Osteocyte (in vitro differentiated cells): ENCODE data around the gene TACSTD2. TPM values are rescaled to one million over a fixed set of nuclear protein-coding genes. Genes with fewer than 3 reads are reported as not detected.

Experiments used
- DNase-seq: peaks from one replicate; pipeline ENCODE4 v3.0.0; 2021; ENCODE audit warnings: mixed read lengths; ENCODE audit not compliant: unreplicated experiment; ENCODE audit errors: extremely low spot score
- H3K27ac Mint-ChIP-seq: one replicate; pipeline ENCODE4 v1.8.0; 2021; ENCODE audit warnings: mild to moderate bottlenecking, mixed read lengths; ENCODE audit not compliant: unreplicated experiment
- H3K27me3 Mint-ChIP-seq: one replicate; pipeline ENCODE4 v1.8.0; 2021; ENCODE audit warnings: mixed read lengths; ENCODE audit not compliant: unreplicated experiment
- H3K36me3 Mint-ChIP-seq: one replicate; pipeline ENCODE4 v1.8.0; 2021; ENCODE audit warnings: mixed read lengths; ENCODE audit not compliant: unreplicated experiment
- H3K4me1 Mint-ChIP-seq: one replicate; pipeline ENCODE4 v1.8.0; 2021; ENCODE audit warnings: mixed read lengths; ENCODE audit not compliant: unreplicated experiment
- H3K4me3 Mint-ChIP-seq: one replicate; pipeline ENCODE4 v1.8.0; 2021; ENCODE audit warnings: mild to moderate bottlenecking, moderate library complexity, mixed read lengths; ENCODE audit not compliant: unreplicated experiment
- H3K9me3 Mint-ChIP-seq: one replicate; pipeline ENCODE4 v1.8.0; 2021; ENCODE audit warnings: mixed read lengths; ENCODE audit not compliant: unreplicated experiment
- total RNA-seq: library from RNA; stranded (reverse); gene quantifications from 2 replicates; pipeline ENCODE4 v1.2.1, GENCODE V29; 2021
- TF ChIP-seq, protein P1 (sequence below): fragments of 200-600 bp; sonication (generic); IDR thresholded peaks from 2 replicates; pipeline ENCODE4 v1.5.0; 2021; ENCODE audit warnings: antibody characterized with exemption, mild to moderate bottlenecking, moderate library complexity

TACSTD2 gene
- total RNA-seq, 1 donor from 2014 or later: not detected

DNA sequence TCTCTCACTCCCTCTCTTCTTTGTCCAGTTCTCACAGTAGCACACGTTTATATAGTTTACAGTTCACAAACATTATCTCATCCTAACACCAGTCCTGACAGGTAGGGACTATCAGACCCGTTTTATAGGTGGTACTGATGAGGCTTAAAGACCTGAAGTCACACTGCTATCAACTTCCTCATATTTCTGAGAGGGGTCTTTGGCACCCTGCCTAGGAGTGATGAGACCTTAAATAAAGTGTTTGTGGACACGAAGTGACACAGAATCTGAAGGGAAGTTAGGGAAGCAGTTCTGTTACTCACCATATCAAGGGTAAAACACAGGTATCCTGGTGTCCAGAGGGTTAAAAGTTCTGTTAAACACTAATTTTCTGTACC lies 590 bp upstream of the TACSTD2 start:
- no peaks in the 10 kb centered on the region for H3K36me3 Mint-ChIP-seq
- H3K4me1 Mint-ChIP-seq: no peaks in the 10 kb centered on the region
- TF ChIP-seq, protein P1, sequence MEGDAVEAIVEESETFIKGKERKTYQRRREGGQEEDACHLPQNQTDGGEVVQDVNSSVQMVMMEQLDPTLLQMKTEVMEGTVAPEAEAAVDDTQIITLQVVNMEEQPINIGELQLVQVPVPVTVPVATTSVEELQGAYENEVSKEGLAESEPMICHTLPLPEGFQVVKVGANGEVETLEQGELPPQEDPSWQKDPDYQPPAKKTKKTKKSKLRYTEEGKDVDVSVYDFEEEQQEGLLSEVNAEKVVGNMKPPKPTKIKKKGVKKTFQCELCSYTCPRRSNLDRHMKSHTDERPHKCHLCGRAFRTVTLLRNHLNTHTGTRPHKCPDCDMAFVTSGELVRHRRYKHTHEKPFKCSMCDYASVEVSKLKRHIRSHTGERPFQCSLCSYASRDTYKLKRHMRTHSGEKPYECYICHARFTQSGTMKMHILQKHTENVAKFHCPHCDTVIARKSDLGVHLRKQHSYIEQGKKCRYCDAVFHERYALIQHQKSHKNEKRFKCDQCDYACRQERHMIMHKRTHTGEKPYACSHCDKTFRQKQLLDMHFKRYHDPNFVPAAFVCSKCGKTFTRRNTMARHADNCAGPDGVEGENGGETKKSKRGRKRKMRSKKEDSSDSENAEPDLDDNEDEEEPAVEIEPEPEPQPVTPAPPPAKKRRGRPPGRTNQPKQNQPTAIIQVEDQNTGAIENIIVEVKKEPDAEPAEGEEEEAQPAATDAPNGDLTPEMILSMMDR: no peak
- no peak for DNase-seq
- H3K27me3 Mint-ChIP-seq: peaks cover 50% of the 10 kb centered on the region
- peak overlapping the region; percentile 57 for H3K4me3 Mint-ChIP-seq
- H3K27ac Mint-ChIP-seq: no peak overlapping the region
- no peaks in the 10 kb centered on the region for H3K9me3 Mint-ChIP-seq

DNA sequence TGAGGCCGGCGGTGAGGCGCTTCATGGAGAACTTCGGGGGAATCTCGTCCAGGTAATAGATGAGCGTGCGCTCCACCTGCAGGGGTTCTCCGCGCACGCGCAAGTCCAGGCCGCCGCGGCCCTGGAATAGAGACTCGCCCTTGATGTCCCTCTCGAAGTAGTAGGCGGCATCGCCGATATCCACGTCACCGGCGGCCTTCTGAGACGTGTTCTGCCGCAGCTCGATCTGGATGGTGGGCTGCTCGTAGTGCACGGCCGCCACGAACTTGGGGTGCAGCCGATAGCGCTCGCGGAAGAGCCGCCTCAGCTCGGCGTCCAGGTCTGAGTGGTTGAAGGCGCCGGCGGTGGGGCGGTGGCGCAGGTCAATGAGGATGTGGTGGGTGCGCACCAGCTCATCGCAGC lies 726 bp downstream of the TACSTD2 start:
- no peak overlapping the region for H3K27ac Mint-ChIP-seq
- H3K4me1 Mint-ChIP-seq: no peaks in the 10 kb centered on the region
- H3K9me3 Mint-ChIP-seq: no peaks in the 10 kb centered on the region
- peaks cover 62% of the 10 kb centered on the region for H3K27me3 Mint-ChIP-seq
- TF ChIP-seq, protein P1: no peak
- DNase-seq: no peak
- peak overlapping the region; percentile 22 for H3K4me3 Mint-ChIP-seq
- H3K36me3 Mint-ChIP-seq: no peaks in the 10 kb centered on the region

DNA sequence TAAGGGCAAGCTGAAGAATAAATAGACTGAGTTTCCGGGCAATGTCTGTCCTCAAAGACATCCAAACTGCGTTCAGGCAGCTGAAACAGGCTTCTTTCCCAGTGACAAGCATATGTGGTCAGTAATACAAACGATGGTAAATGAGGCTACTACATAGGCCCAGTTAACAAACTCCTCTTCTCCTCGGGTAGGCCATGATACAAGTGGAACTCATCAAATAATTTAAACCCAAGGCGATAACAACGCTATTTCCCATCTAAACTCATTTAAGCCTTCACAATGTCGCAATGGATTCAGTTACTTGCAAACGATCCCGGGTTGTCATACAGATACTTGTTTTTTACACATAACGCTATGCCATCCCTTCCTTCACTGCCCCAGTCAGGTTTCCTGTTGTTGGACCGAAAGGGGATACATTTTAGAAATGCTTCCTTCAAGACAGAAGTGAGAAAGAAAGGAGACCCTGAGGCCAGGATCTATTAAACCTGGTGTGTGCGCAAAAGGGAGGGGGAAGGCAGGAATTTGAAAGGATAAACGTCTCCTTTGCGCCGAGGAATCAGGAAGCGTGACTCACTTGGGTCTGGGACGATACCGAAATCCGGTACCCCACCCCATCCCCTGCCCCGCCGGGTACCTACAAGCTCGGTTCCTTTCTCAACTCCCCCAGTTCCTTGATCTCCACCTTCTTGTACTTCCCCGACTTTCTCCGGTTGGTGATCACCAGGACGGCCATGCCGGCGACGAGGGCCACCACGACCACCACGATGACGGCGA lies 1.3 kb downstream of the TACSTD2 start:
- TF ChIP-seq, protein P1: no peak
- DNase-seq: no peak
- Mint-ChIP-seq H3K9me3 (no peaks in the 10 kb centered on the region), H3K4me1 (no peaks in the 10 kb centered on the region), H3K27ac (no peak overlapping the region), H3K36me3 (no peaks in the 10 kb centered on the region), H3K4me3 (no peak overlapping the region), H3K27me3 (peaks cover 67% of the 10 kb centered on the region)

DNA sequence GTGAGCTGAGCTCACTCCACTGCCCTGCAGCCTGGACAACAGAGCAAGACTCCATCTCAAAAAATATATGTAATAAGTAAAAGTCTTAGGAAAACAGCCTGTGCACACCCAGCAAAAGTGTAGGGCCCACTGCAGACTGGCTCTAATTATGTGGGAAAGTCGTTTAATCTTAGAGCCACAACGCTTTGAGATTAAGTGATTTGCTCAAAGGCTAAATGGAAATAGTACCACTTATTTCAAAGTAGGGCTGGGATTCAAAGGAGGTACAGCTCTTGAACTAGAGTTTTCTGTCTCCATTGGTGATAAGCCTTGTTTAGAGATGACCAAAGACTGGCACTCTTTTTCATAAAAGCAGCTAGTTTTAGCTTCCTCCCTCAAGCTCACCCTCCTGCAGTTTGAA lies 2.2 kb downstream of the TACSTD2 start:
- Mint-ChIP-seq H3K9me3 (no peaks in the 10 kb centered on the region), H3K27me3 (peaks cover 76% of the 10 kb centered on the region), H3K27ac (no peak overlapping the region), H3K36me3 (no peaks in the 10 kb centered on the region), H3K4me1 (no peaks in the 10 kb centered on the region), H3K4me3 (no peak overlapping the region)
- no peak for DNase-seq
- TF ChIP-seq, protein P1: no peak

DNA sequence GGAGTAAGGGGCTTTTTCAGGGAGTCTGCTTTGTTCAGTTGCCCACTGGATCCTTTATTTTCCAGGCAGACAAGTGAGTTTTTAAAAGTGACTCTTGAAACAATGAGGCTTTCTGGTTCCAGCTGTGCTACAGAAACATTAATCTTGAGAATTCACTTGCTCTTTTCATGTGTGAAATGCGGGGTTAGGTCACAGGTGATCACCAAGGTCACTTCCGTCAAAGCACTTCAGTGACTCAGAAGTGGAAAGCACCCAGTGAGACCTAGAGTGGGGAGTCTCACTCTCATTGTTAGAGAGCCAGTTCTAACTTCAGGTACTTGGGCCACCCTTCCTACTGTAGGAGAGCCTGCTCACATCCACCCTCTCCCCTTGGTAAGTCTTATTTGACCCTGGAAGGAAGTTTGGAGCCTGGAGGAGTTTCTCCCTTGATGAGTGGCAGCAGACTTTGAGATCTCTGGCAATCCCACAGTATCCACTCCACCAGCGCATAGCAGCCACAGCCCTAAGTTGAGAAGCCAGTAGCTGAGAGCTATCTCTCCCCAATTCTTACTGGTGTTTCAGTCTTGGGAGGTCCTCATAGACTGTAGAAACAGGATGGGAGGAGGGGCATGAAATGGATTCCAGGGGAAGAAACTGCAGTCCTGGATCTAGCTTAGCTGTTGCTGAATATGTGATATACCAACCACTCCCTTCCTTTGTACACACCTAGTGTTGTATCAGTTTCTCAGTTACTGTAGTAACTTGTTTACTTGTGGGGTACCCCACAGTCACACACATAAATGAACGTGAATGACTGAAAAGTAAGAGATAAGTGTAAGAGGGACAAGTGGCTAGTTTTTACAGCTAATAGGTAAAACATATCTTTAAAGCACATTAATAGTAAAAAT lies 3.1 kb downstream of the TACSTD2 start:
- no peak for DNase-seq
- H3K9me3 Mint-ChIP-seq: no peaks in the 10 kb centered on the region
- no peak overlapping the region for H3K4me3 Mint-ChIP-seq
- peaks cover 73% of the 10 kb centered on the region for H3K27me3 Mint-ChIP-seq
- no peaks in the 10 kb centered on the region for H3K36me3 Mint-ChIP-seq
- H3K27ac Mint-ChIP-seq: no peak overlapping the region
- TF ChIP-seq, protein P1: no peak
- no peaks in the 10 kb centered on the region for H3K4me1 Mint-ChIP-seq
